HK-2 (cell line): ENCODE results near the gene GZF1.

Source experiments
- DNase-seq: peaks from one replicate; pipeline ENCODE4 v3.0.0-alpha.2; 2018; ENCODE audit not compliant: unreplicated experiment

GZF1 gene

DNA sequence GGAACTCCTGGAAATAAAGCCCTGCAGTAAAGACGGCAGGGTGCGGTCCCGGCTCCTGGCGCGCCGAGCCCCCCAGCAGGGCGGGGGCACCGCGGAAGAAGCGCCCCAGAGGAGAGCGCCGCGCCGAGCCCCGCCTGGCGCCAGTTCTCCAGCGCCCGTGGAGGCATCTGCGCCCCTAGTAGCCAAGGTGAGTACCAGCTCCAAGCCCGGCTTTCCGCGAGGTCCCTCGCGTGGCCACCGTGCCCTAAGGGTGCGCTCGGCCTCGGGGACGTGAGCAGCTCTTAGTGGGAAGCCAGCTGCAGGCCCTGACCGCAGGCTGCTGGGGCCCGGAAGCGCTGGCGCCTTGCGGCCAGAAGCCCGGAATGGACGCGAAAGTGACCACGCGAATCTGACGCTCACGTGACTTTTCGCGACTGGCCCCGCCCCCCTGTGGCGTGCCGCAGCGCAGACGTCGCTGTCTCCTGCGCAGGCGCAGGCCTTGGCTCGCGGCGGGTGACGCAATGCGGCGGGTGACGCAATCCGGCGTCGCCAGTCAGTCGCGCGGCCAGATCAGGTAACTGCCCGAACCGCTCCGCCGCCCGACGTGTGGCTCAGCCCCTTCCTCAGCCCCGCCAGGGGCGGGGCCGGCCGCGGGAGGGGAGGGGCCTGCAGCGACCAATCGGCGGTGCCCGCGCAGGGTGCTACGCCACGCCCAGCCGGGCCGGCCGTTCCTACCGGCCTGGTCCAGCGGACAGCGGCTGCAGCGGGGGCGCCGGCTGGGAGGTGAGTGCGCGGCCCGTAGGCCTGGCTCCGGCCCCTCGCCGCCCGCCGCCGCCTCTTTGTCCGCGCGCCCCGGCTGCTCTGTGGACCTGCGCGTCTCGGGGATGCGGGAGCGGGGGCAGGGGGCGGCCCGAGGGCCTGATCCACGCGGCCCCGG, at the start of gene GZF1:
Gene GZF1 (plus strand): TSS at position 707 of the 916 bp plus-strand sequence. CDS start 2,202 bp downstream, outside the sequence.
- DNase-seq: peak; percentile 100

DNA sequence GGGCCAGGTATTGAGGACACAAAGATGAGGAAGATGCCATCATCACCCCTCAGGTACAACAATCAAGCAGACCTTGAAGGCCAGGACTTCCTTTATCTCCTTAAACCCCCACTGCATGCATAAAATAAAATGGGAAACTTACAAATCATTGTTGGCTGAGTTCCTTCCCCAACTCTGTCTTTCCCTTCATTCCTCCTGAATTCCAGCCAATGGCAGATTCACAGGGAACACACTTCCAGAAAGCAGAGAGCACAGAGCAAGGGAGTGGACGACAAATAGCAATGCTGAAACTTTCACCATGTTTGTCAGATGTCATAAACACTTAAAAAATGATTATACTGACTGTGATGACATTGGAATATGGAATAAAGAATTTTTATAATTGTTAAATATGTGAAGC, 48.7 kb upstream of the GZF1 start:
- DNase-seq: no peak

DNA sequence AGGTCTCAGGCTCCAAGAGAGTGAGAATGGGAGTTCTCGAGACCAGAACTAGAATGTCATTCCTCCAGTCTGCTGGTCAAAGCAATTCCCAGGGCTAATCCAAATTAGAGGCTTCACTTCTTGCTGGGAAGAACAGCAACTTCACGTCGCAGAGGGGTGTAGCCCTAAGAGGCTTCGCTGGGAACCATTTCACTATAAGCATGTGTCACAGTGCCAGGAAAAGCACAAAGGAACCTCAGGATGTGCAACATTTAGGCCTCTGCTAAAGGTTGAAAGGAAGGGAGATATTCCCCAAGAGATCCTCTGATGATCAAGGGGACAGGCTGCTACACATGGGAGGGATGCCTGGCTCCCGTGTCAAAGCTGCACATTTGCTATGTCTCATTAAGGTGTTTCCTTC, 47.3 kb upstream of the GZF1 start:
- no peak for DNase-seq

GRCh38 chr20:23315099-23315498, 46.9 kb upstream of the GZF1 start:
- DNase-seq: no peak

GRCh38 chr20:23316626-23317025, 45.4 kb upstream of the GZF1 start:
- no peak for DNase-seq

DNA sequence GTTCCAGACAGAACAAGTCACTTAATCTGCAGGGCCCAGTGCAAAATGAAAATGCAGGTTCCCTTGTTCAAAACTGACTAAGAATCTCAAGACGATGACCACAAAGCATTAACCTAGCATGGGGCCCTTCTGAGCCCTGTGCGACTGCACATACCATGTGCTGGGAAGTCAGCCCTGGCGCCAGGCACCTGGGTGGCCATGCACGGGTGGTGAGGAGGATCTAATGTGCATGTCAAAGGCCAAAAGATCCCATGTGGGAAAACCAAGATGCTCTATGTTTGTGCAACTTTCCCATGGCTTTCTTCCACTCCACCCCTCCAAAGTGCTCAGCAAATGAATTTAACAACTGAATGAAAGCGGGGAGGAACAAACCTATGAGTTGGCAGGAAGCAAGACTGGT, 44.9 kb upstream of the GZF1 start:
- DNase-seq: no peak

- DNase-seq: no peak
Observed at GRCh38 chr20:23318347-23318746, 43.6 kb upstream of the GZF1 start.

- no peak for DNase-seq
Observed at GRCh38 chr20:23320317-23320716, 41.7 kb upstream of the GZF1 start.

DNA sequence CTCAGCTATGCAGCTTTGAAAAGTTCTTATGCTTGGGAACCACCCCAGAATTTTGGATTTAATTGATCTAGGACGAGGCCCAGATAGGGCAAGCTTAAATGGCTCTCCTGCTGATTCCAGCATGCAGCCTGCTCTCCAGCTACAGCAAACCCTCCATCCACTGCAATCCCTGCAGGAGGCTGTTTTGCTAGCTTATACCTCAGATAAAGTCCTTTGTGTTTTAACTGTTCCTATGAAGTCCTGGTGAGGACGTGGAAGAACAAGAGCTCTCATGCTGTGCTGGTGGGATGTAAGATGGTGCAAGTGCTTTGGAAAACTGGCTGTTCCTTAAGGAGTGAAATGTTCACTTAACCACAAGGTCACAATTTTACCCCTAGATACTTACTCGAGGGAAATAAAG, 36.9 kb upstream of the GZF1 start:
- DNase-seq: no peak

DNA sequence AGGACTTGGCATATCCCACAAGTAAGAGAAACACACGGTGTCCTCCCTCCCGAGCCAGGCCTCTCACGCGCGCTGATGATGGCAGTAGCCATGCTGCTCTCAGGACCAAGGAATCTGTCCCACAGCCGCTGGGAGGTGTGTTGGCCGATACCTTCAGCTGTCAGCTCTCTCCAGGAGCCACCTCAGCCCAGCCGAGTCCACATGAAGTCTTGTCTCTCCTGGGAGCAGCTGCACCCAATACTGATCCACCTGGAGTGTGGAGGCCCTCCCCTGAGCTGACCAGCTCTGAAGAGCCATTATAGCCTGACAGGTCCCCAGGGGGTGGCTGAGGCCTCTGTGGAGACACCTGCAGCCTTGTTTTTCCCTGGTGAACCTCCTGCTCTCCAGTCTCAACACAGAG, 35.2 kb upstream of the GZF1 start:
- DNase-seq: no peak

GRCh38 chr20:23327617-23328333, 34.2 kb upstream of the GZF1 start:
- no peak for DNase-seq

DNA sequence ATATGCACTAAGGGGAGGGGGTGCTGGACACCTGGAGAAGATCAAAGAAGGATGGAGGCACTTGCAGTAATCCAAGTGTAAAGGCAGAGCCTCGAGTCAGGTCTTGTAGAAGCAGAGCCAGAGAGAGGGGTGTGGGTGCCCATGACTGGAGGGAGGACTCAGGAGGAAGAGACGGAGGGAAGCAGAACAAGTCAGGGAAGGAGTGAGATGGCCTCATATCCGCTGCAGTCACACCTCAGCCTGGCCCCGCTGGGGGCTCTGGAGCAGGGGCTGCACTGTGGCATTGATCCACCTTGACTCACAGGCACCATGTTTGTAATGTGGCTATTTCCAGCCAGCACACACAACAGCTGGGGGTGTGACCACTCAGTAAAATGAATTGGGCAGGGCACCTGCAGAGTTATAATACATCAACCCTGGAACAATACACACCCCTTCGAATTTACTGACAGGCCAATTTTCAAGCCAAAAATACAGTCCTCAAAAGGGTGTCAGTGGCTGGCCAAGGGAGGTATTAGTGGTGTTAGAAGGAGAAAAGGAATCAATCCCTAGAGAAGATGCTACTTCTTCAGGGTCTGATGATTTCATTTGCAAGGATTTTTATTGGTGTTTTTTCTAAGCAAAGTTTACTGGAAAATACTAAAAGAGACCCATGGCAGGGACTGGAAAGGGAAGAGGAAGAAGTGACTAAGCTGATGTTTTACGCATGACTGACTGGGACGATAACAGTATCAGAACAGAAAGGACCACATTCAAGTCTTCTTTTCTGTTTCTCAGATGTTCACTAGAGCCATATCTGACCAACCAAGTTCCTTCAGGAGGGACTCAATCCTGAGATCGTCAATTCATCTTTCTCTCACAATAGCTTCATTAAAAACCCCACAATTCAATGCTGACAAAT, 30.3 kb upstream of the GZF1 start:
- no peak for DNase-seq

DNA sequence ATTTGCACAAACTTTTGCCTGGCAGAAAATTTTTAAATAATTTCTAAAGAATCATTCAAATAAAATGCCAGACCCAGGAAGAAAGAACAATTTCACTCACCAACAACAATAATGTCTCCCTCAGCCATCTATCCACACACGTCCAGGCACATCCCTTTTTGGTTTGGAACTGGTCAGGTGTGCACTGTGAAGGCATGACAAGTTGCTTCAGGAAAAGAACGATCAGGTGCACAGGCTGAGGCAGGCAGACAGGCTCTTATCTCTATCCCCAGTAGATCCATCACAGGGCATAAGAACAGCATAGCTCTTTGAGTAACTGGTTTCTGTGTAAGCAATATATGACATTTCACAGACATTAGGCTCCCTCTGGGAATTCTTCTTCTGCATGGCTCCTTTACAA, 29.5 kb upstream of the GZF1 start:
- no peak for DNase-seq

DNA sequence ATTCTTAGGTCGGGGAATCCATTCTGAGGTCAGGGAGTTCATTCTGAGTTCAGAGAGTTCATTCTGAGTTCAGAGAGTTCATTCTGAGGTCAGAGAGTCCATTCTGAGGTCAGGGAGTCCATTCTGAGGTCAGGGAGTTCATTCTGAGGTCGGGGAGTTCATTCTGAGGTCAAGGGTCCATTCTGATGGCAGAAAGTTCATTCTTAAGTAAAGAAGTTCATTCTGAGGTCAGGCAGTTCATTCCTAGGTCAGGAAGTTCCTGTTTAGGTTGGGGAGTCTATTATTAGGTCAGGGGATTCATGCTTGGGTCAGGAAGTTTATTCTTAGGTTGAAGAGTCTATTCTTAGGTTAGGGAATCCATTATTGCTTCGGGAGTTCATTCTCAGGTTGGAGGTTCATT, 27.9 kb upstream of the GZF1 start:
- DNase-seq: no peak

- DNase-seq: no peak
Observed at GRCh38 chr20:23335521-23335920, 26.5 kb upstream of the GZF1 start.

- no peak for DNase-seq
Observed at GRCh38 chr20:23336476-23336875, 25.5 kb upstream of the GZF1 start.

DNA sequence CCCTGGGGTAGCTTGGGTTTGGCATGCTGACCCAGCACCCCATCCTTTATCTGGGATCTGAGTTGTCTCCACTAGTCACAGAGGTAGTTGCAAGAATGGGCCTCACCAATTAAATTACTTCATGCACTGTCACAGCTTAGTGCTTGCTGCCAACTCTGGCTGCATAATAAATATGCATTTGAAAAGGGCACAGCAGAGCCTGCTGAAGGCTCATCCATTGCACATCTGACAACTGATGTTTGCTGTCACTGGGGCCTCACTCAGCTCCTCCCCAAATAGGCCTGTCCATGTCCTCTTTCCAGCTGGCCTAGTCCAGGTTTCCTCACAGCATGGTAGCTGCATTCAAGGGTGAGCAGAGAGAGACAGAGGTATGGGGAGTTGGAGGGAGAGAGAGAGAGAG, 24.7 kb upstream of the GZF1 start:
- no peak for DNase-seq

GRCh38 chr20:23339986-23340385, 22.0 kb upstream of the GZF1 start:
- DNase-seq: no peak

- peak; percentile 48 for DNase-seq
Observed at GRCh38 chr20:23340524-23340923, 21.5 kb upstream of the GZF1 start.

- no peak for DNase-seq
Observed at GRCh38 chr20:23341073-23341472, 20.9 kb upstream of the GZF1 start.

GRCh38 chr20:23343590-23343989, 18.4 kb upstream of the GZF1 start:
- no peak for DNase-seq

GRCh38 chr20:23344336-23344735, 17.6 kb upstream of the GZF1 start:
- no peak for DNase-seq
